RPMI8226 (cell line): ENCODE data around the gene ZNF57.
"Not testable (repeated sequence)": the region's sequence is repeated elsewhere in the genome, so short reads cannot be mapped to it uniquely, and the experiment has no call there.

Experiments used
- DNase-seq: peaks from one replicate; pipeline ENCODE4 v3.0.0-alpha.2; 2015

The ZNF57 gene

DNA sequence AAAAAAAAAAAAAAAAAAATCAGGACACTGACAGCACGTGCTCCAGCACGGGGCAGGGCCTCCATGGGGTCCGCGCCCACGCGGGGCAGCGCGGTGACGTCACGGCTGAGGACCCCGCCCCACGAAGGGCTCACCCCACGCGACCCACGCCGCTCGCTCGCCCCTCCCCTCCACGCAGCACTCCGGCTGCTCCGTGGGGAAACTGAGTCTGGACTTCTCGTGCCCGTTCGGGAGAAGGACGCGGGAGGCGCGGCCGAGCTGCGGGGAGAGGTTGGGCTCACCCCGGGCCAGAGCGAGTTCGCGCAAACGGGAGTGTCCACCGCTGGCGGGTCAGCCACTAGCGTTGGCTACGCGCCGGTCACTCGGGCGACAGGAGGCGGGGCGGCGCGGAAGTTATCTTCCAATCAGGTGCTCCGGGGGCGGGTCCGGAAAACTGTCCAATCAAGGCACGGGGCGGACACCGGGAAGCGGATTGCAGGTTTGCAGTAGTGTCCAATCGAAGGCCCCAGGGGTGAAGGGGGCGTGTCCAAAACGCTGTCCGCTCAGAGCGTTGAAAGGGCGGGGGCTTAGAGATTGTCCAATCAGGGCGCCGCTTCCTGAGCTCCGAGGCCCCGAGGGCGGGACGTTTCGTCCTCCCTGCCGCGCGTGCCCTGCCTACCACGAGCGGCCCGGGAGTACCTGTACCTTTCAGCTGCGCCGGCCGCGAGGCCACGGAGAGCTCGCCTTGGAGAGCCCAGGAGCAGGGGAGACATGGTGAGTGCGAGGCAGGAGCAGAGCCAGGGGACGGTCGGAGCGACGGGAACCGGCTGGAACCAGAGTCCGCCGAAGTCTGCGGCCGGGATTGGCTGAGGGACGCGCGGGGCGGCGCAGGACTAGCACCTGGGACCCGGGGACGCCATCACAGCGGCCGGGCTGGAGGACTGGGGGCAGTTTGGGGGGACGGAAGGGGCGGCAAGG, at the start of gene ZNF57:
Gene ZNF57 (plus strand): TSS at position 633 of the 957 bp plus-strand sequence. CDS start 118 bp downstream, at position 751.
- DNase-seq = peak; percentile 92

DNA sequence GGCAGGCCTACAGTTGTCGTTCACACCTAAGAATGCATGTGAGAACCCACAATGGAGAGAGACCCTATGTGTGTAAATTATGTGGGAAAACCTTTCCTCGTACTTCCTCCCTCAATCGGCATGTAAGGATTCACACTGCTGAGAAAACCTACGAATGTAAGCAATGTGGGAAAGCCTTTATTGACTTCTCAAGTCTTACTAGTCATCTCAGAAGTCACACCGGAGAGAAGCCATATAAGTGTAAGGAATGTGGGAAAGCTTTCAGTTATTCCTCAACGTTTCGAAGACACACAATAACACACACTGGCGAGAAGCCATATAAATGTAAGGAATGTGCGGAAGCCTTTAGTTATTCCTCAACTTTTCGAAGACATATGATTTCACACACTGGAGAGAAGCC, 48.1 kb upstream of the ZNF57 start:
- no peak for DNase-seq

DNA sequence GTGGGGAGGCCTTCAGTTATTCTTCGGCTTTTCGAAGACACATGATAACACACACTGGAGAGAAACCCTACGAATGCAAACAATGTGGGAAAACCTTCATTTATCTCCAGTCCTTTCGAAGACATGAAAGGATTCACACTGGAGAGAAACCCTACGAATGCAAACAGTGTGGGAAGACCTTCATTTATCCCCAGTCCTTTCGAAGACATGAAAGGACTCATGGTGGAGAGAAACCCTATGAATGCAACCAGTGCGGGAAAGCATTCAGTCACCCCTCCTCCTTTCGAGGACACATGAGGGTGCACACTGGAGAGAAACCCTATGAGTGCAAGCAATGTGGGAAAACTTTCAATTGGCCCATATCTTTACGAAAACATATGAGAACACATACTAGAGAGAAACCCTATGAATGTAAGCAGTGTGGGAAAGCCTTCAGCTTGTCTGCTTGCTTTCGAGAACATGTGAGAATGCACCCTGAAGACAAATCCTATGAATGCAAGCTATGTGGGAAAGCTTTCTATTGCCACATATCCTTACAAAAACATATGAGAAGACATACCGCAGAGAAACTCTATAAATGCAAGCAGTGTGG, 47.6 kb upstream of the ZNF57 start:
- DNase-seq = no peak

DNA sequence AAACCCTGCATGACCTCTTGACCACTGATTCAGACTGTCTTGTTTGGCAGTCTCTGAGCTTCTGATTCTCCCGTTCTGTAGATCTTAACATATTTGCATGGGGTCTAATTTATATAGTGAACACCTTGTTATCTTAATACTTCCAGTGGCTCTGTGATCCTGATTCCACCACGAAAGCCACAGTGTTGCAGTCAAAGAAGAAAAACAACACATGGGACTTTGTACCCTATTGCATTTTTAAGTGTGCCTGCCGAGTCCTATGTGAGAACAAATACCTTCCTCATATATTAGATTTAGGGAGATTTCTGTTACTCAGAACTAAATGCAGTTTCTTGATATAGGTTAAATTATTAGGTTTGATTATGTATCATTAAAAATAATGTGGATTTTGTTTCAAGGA, 45.9 kb upstream of the ZNF57 start:
- DNase-seq = no peak

DNA sequence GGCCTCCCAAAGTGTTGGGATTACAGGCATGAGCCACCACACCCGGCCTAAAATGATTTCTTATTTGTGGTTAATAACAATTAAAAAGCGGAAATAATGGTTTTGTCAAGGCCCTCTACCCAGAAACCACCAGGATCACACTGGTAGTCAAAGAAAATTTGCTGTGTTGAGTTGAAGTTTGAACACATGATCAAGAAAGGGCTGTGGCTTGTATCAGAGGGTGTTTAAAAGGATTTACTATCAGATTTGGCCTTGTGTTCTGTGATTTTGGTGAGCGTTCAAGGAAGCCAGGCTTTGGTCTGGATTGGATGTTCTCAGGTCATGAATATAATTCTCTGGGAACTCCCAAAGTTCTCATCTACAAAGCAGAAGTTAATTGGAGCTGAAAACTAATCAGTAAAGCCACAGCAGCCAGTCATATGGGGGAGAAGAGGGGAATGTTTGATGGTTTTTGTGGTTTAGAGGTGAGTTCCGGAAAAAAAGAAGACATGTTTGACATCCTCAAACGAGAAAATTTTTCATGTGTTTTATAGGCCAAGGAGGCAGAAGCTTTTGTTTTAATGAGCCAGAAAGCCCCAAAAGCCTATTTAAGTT, 44.2 kb upstream of the ZNF57 start:
- no peak for DNase-seq

DNA sequence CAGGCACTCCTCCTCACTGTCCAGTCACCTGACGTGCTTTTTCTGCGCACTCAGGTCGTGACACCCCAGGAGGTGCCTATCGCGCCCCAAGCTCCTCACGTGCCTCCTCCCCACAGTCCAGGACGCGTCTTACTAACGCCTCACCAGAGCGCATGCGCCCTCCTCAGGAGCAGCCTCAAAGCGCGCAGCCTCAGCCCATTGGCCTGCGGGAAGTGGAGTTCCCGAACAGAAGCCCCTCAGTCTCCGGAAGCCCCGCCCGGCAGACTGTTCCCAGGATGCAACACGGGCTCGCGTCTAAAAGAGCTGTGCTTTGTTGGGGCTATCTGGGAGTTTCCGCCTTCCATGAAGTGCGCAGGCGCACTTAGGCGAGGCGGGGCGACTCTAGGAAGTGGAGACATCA, 41.9 kb upstream of the ZNF57 start:
- no peak for DNase-seq

DNA sequence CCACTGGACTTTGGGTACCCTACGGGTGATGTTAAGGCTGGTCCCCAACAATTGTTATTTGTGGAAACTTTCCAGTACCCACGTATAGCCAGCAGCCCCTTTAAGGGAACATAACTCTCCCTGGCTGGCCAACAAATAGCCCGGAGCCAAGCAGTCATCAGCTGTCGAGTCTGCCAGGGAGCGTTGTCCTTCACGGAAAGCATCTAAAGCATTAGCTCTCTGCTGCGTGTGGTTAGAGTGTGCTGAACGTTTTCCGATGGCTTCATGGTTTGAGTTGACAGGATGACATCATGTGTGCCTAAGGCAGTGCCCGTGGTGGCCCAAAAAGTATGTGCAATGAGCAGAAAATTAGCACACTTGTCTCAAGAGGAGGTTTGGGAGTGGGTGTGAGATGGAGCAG, 36.9 kb upstream of the ZNF57 start:
- no peak for DNase-seq

DNA sequence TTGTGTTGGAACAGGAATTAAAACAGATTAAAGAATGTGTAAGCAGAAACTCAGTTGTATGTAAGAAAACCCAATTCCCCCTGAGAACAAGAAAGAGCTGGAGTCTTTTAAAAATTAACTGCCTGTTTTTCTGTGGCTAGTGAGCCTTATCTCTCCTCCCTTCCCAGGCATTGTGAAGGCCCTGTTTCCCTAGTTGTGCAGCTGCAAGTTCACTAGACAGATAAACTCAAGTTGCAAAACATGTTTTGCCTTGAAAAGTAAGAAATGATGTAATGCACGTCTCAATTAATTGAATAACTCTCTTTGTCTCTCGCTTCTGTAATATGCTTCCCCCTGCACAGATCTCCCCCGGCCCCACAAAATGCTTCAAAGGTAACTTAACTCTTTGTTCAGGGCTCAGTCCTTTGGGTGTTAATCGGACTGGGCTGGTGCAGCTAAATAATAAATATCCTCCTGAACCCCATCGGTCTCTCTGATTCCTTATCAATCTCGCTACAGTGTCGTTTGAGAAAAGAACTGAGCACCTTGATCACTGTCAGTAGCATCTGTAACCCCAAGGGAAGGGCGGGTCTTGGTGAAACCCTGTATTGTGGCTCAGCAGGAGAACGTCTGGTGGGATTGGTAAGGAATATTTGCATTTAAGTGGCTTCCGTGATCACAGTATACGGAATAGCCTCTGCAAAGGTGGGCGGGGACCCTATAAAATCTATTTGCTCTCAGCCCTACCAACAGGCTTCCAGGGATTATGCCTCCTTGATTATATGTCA, 35.2 kb upstream of the ZNF57 start:
- DNase-seq = no peak

DNA sequence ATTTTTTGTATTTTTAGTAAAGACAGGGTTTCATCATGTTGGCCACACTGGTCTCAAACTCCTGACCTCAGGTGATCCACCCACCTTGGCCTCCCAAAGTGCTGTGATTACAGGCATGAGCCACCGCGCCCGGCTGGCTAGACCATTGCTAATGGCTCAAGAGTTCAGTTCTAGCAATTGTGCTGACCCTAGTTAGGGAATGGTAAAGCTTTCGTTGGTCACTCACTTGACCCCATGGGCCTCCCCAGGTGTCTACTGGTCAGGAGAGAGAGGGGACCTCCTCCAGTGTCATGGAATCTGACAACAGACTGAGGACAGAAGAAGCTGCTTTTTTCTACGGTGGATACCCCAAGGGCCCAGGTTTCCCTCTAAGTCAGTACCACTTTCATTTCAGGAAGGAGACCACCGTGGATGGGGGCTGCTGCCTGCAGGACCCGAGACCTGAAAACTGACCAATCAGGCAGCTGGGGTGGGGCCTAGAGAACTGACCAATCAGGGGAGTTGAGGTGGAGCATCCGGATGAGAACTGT, 34.2 kb upstream of the ZNF57 start:
- DNase-seq = no peak

DNA sequence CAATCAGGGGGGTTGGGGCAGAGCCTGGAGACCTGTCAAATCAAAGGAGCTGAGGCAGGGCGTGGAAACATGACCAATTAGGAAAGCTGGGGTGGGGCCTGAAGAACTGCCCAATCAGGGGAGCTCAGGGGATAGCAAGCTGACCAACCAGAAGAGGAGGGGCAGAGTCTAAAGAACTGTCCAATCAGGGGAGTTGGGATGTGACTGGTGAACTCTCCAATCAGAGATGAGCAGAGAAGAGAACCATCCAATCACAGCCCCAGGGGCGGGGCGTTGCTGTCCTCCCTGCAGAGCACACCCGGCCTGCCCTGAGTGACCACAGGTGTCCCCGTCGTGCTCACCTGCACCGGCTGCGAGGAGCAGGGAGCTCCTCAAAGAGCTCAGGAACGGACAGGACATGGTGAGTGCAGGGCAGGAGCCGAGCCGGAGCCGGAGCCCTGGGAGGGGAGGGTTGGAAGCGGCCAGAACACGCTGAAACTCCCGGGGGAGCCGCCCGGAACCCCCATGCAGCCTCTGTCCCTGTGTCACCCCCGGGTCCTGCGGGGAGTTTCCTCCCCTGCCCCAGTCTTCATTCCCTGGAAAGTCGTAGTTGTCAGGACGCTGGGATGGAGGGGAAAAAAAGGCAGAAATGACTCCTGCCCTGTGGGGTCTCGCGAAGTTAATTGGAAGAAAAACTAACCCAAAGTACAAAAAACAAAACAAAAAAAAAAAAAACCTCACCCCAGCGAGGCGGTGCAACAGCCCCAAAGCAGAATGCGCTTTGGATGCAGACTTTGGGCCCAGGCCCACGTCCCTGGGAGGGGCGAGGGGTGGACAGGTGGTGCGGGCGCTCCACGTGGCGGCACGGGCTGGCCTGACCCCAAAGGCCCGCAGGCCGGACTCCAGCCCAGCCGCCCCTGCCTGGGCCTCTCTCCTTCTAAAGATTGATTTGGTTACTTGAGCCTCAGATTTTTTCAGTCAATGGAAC, 33.4 kb upstream of the ZNF57 start, which contains the start of gene ZNF556:
Gene ZNF556 (plus strand): TSS at position 311 of the 967 bp plus-strand sequence. CDS start 87 bp downstream, at position 398.
- DNase-seq = peak; percentile 86

DNA sequence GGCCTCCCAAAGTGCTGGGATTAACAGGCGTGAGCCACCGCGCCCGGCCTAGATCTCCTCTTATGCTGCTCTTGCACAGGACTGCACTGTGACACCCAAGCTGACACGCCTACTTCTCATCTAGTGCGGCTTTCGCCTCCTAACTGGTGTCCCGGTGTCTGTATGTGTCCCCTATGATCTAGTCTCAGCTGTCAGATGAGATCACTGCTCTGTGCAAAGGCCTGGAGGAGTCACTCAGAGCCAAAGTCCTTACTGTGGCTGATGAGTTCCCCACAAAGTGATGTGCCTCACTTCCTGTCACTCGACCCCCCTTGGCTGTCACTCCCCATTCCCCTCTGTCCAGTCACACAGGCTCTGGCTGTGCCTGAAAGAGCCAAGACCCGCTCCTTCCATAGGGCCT, 31.1 kb upstream of the ZNF57 start:
- DNase-seq = no peak

DNA sequence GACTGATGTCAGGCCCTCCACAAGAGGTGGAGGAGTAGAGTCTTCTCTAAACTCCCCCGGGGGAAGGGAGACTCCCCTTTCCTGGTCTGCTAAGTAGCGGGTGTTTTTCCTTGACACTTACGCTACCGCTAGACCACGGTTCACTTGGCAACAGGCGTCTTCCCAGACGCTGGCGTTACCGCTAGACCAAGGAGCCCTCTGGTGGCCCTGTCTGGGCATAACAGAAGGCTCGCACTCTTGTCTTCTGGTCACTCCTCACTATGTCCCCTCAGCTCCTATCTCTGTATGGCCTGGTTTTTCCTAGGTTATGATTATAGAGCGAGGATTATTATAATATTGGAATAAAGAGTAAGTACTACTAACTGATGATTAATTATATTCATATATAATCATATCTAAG, 28.6 kb upstream of the ZNF57 start:
- DNase-seq = not testable (repeated sequence)

DNA sequence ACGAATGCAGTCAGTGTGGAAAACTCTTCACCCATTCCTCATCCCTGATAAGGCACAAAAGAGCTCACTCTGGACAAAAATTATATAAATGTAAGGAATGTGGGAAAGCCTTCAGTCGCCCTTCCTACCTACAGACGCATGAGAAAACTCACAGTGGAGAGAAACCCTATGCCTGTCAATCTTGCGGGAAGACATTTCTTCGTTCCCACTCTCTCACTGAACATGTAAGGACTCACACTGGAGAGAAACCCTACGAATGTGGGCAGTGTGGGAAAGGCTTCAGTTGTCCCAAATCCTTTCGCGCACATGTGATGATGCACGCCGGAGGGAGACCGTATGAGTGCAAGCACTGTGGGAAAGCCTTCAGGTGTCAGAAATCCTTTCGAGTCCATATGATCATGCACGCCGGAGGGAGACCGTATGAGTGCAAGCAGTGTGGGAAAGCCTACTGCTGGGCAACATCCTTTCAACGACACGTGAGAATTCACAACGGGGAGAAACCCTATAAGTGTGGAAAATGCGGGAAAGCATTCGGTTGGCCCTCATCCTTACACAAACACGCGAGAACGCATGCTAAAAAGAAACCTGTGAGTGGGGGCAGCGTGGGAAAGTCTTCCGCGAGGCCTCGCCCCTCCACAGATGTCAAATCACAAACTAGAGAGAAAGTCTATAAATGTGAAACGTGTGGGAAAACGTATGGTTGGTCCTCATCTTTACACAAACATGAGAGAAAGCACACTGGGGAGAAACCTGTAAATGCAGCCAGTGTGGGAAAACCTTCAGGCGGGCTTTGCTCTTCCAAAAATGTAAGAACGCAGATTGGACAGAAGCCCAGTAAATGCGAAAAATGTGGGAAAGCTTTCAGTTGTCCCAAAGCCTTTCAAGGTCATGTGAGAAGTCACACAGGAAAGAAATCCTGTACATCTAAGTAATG, 23.1 kb upstream of the ZNF57 start:
- no peak for DNase-seq

DNA sequence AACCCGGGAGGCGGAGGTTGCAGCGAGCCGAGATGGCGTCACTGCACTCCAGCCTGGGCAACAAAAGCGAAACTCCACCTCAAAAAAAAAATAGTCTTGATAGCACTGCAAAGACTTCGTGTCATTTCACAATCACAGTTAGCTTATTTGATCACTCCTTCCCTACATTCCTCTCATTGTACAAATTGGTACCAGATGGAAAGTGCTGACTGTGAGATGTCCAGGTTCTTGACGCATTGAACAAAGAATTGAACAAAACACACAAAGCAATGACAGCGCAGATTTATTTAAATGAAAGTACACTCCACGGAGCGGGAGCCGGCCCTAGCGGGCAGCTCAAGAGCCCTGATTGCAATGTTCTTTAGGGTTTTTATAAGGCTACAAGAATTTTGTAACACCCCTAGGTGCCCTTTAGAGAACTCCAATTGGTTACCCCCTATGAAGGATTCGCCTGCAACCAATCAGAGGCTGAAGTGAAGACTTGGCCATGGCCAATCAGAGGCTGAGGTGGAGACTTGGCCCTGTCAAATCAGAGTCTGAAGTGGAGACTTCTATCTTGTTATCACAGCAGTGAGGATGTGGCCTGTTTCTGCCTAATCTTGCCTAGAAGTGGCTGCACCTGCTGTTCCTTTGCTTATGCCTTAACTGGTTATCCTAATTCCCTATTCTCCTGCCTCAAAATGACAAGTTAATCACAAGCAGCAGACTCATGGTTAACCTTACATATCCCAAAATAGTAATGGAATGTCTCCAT, 16.9 kb upstream of the ZNF57 start:
- DNase-seq = no peak

DNA sequence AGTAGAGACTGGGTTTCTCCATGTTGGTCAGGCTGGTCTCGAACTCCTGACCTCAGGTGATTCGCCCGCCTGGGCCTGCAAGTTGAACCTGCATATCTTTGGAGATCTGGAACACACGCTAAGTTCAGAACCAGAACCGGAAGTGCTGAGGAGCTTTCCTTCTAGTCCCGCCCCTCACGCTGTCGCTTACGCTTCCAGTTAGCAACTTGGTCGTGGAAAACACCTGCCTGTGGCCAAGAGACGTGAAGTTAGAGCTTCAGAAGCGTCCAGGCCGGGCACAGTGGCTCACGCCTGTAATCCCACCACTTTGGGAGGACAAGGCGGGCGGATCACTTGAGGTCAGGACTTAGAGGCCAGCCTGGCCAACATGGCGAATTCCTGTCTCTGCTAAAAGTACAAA, 15.0 kb upstream of the ZNF57 start:
- no peak for DNase-seq

DNA sequence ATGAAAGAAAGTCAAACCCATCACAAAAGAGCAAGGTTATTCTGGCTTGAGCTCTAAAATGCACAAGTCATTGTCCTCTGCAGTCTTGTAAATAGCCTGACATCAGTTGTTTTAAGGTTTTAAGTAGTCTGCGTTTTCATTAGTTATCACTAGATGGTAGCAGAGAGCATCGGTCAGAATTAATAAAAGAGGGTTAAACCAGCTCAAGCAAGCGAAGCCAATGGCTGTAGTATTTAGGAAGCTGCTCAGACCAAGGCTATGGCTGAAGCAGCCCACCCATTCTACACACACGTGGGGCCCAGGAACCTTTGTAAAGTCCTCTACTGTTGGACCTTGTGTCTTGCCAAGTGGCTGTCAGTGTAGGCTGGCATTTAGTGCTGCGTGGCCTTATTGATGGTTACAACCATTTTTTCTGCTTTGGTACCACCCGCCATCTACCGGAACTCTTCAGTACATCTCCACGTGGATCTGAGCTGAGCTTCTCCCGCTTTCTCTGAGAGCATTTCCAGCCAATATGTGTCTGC, 13.3 kb upstream of the ZNF57 start:
- DNase-seq = peak; percentile 51

DNA sequence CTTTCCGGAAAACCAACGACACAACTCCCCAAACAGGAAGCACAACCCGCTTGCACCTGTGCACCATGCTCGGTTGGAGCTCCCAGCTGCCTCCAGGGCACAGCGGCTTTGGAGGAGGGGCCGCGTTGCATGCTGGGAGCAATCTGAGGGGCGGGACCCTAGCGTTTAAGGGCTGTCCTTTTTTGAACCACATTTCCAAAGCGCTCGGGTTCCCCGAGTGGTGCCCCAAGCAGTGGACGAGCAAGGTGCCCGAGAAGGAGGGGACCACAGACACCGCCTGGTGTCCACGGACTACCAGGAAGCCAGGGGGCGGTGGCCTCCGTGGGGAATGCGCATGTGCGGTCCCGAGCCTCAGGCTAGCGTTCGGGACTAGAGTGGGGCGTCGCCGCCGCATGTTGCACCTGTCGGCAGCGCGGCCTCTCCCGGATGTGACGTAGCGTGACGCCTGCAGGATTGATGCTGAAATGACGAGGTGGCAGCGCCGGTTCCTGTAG, 11.9 kb upstream of the ZNF57 start:
- peak; percentile 64 for DNase-seq

DNA sequence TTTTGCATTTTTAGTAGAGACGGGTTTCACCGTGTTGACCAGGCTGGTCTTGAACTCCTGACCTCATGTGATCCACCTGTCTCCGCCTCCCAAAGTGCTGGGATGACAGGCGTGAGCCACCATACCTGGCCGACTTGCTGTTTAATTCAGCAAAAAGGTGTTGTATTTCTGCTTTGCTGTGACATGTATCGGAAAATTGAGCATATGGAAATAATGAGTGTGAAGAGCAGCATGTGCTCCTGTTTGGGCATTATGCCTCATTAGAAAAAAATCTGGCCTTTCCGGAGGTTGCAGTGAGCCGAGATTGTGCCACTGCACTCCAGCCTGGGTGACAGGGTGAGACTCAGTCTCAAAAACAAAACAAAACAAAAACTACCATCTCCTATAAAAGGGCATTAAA, 10.2 kb upstream of the ZNF57 start:
- DNase-seq = not testable (repeated sequence)

DNA sequence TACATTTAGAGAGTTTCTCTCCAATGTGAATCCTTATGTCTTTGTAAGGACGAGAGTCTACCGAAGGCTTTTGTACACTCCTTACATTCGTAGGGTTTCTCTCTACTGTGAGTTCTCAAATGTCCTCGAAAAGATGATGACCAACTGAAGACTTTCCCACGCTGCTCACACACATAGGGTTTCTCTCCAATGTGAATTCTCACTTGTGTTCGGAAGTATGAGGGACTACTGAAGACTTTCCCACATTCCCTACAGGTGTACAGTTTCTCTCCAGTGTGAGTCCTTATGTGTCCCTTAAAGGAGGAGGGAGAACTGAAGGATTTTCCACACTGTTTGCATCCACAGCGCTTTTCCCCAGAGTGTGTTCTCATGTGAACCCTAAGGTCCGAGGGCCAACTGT, 4.0 kb upstream of the ZNF57 start:
- no peak for DNase-seq
